ENCODE measurements around the gene RBMS1.

The RBMS1 gene

GRCh38 chr2:160343404-160343803 is 150.2 kb downstream of the RBMS1 start:
- no peak for TF ChIP-seq CTCF (conservative IDR thresholded peaks at IDR 0.05; ENCODE audit: low read depth)
- no peak for DNase-seq (ENCODE audit: low spot score)
- ChIA-PET POLR2A (ENCODE audit: low non-redundant PET) (no interaction called here), CTCF (no interaction called here)
- no peak overlapping the region for H3K27ac ChIP-seq

GRCh38 chr2:160339726-160340125 is 153.9 kb downstream of the RBMS1 start:
- DNase-seq (ENCODE audit: low spot score), result no peak
- POLR2A ChIA-PET (ENCODE audit: low non-redundant PET), result no interaction called here
- TF ChIP-seq CTCF (conservative IDR thresholded peaks at IDR 0.05; ENCODE audit: low read depth), result no peak
- H3K27ac ChIP-seq, result no peak overlapping the region
- CTCF ChIA-PET, result interaction anchor here (0.6 kb wide), 1 partner anchor 630 kb away, joined by 3 read pairs; no protein-coding TSS in a partner anchor

DNA sequence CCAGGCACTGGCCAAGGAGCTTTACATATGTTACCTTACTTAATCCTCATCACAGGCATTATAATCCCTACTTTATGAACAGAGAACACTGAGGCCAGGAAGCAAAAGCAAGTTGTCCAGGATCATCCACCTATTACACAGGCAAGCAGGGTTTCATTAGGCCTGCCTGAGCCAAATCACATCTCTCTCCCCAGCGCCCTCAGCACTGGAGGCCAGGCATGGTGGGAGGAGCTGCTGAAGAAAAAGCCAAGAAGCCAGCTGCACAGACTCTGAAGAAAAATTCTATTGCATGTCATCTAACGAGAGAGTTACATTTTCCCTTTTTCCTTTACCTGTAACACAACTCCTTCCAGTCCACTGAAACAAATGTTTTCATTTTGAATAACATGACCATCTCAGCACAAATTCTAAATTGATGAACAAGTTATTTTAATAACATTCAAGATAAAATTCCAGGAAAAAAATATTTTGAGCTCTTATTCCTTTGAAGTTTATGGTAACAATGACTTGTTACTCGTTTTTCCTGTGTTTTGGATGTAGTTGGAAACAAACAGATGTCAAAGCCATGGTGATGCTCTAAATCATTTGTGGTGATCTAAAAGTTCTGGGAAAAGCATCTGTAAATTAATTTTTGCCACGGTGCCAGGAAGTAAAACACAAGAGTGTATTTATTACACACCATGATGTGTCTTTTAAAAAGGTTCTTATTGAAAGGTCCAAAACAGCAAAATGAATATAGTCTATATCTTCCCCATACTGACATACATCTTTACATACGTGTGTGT is 154.5 kb downstream of the RBMS1 start:
- no peak for TF ChIP-seq CTCF (conservative IDR thresholded peaks at IDR 0.05; ENCODE audit: low read depth)
- H3K27ac ChIP-seq, result no peak overlapping the region
- CTCF ChIA-PET, result interaction anchor here (0.6 kb wide), 1 partner anchor 631 kb away, joined by 3 read pairs; no protein-coding TSS in a partner anchor
- no peak for DNase-seq (ENCODE audit: low spot score)
- POLR2A ChIA-PET (ENCODE audit: low non-redundant PET), result no interaction called here

DNA sequence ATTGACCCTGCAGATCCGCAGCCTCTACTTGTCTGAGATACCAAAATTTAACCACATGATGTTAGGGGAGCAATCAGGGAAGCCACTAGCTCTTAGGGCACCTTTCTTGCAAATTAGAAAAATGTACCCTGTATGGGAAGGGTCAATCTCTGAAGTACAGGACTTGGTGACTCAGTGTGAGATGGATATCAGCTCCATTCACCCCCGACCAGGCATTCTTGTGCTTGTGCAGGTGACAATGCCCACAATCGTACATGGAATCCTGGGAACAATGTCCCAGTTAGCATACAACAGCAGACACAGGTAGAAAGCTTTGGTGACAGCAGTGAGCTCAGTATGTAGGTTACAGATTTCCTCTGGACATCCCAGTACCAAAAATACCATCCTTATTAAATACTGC is 155.9 kb downstream of the RBMS1 start:
- DNase-seq (ENCODE audit: low spot score), result no peak
- ChIA-PET CTCF (interaction anchor here (0.6 to 0.9 kb wide), 2 partner anchors 13 to 67 kb away, joined by 3 read pairs; no protein-coding TSS in a partner anchor), POLR2A (ENCODE audit: low non-redundant PET) (no interaction called here)
- H3K27ac ChIP-seq, result no peak overlapping the region
- no peak for TF ChIP-seq CTCF (conservative IDR thresholded peaks at IDR 0.05; ENCODE audit: low read depth)

- TF ChIP-seq CTCF (conservative IDR thresholded peaks at IDR 0.05; ENCODE audit: low read depth), result no peak
- DNase-seq (ENCODE audit: low spot score), result no peak
- no peak overlapping the region for H3K27ac ChIP-seq
- POLR2A ChIA-PET (ENCODE audit: low non-redundant PET), result no interaction called here
- CTCF ChIA-PET, result no interaction called here
Observed at GRCh38 chr2:160336635-160337034, 157.0 kb downstream of the RBMS1 start.

DNA sequence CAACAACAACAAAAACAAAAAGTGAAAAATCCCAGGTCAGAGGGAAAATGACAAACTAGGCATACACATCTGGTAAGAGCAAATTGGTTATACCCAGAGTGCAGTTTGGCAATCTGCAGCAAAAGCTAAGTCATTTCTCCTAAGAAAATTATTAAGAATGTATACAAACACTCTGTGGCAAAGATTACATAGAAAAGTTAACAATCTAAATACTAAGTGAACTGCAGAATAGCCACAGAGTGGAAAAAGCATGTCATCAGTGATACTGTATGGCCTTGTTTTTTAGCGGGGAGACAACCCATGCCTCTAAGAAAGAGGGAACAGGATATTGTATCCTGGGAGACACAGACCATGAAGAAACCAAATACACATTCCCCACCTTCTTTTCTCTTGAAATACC is 157.5 kb downstream of the RBMS1 start:
- no peak for TF ChIP-seq CTCF (conservative IDR thresholded peaks at IDR 0.05; ENCODE audit: low read depth)
- no peak overlapping the region for H3K27ac ChIP-seq
- DNase-seq (ENCODE audit: low spot score), result no peak
- ChIA-PET POLR2A (ENCODE audit: low non-redundant PET) (no interaction called here), CTCF (no interaction called here)

Measured in RWPE1 (cell line).